ENCODE results near the gene FARP1. TPM values are rescaled to one million over a fixed set of nuclear protein-coding genes. Genes with fewer than 3 reads are reported as not detected.
"Not testable (repeated sequence)": the region's sequence is repeated elsewhere in the genome, so short reads cannot be mapped to it uniquely, and the experiment has no call there.

FARP1 gene
- total and polyA plus RNA-seq, 3 experiments from 2014 or later: 0.16 to 0.27 (median 0.26) TPM

GRCh38 chr13:98363326-98363725 is 220.4 kb downstream of the FARP1 start:
- H3K27ac ChIP-seq (ENCODE audit: low read depth, low read length): no peak overlapping the region
- H3K4me1 ChIP-seq (ENCODE audit: insufficient read depth, low read length): no peaks in the 10 kb centered on the region
- Mint-ChIP-seq H3K4me3 (no peak overlapping the region), H3K27me3 (peaks cover 10 to 27% of the 10 kb centered on the region in 2 donors), H3K9me3 (peaks cover 0 to 3% (median 0%) of the 10 kb centered on the region in 5 donors), H3K4me1 (no peaks in the 10 kb centered on the region), H3K27ac (no peak overlapping the region), H3K36me3 (no peaks in the 10 kb centered on the region)
- H3K27me3 ChIP-seq (ENCODE audit: insufficient read depth, low read length, poor library complexity, severe bottlenecking): no peaks in the 10 kb centered on the region
- no peak for DNase-seq
- ChIA-PET POLR2A (no interaction called here), CTCF (no interaction called here)
- no peaks in the 10 kb centered on the region for H3K9me3 ChIP-seq (ENCODE audit: low read length)
- no peak overlapping the region for H3K4me3 ChIP-seq (ENCODE audit: low read length)
- H3K36me3 ChIP-seq (ENCODE audit: insufficient read depth, low read length): no peaks in the 10 kb centered on the region

- Mint-ChIP-seq H3K9me3 (peaks cover 0 to 3% (median 0%) of the 10 kb centered on the region in 5 donors), H3K36me3 (no peaks in the 10 kb centered on the region), H3K27me3 (peaks cover 7 to 30% of the 10 kb centered on the region in 2 donors), H3K27ac (no peak overlapping the region), H3K4me3 (no peak overlapping the region), H3K4me1 (no peaks in the 10 kb centered on the region)
- Histone ChIP-seq H3K27ac (ENCODE audit: low read depth, low read length) (no peak overlapping the region), H3K9me3 (ENCODE audit: low read length) (no peaks in the 10 kb centered on the region), H3K4me3 (ENCODE audit: low read length) (no peak overlapping the region), H3K36me3 (ENCODE audit: insufficient read depth, low read length) (no peaks in the 10 kb centered on the region), H3K4me1 (ENCODE audit: insufficient read depth, low read length) (no peaks in the 10 kb centered on the region), H3K27me3 (ENCODE audit: insufficient read depth, low read length, poor library complexity, severe bottlenecking) (no peaks in the 10 kb centered on the region)
- POLR2A ChIA-PET: no interaction called here
- CTCF ChIA-PET: no interaction called here
- DNase-seq: no peak
Observed at GRCh38 chr13:98364179-98364578, 221.3 kb downstream of the FARP1 start.

- Mint-ChIP-seq H3K4me1 (no peaks in the 10 kb centered on the region), H3K27me3 (peaks cover 6 to 33% of the 10 kb centered on the region in 2 donors), H3K9me3 (peaks cover 0 to 4% (median 0%) of the 10 kb centered on the region in 5 donors), H3K4me3 (no peak overlapping the region), H3K36me3 (no peaks in the 10 kb centered on the region), H3K27ac (no peak overlapping the region)
- H3K4me3 ChIP-seq (ENCODE audit: low read length): no peak overlapping the region
- no peaks in the 10 kb centered on the region for H3K36me3 ChIP-seq (ENCODE audit: insufficient read depth, low read length)
- POLR2A ChIA-PET: no interaction called here
- no peaks in the 10 kb centered on the region for H3K4me1 ChIP-seq (ENCODE audit: insufficient read depth, low read length)
- DNase-seq: no peak
- H3K27me3 ChIP-seq (ENCODE audit: insufficient read depth, low read length, poor library complexity, severe bottlenecking): no peaks in the 10 kb centered on the region
- CTCF ChIA-PET: no interaction called here
- no peaks in the 10 kb centered on the region for H3K9me3 ChIP-seq (ENCODE audit: low read length)
- no peak overlapping the region for H3K27ac ChIP-seq (ENCODE audit: low read depth, low read length)
Observed at GRCh38 chr13:98364647-98365046, 221.8 kb downstream of the FARP1 start.

- Histone ChIP-seq H3K27ac (ENCODE audit: low read depth, low read length) (no peak overlapping the region), H3K4me3 (ENCODE audit: low read length) (no peak overlapping the region), H3K4me1 (ENCODE audit: insufficient read depth, low read length) (no peaks in the 10 kb centered on the region), H3K9me3 (ENCODE audit: low read length) (no peaks in the 10 kb centered on the region), H3K27me3 (ENCODE audit: insufficient read depth, low read length, poor library complexity, severe bottlenecking) (no peaks in the 10 kb centered on the region), H3K36me3 (ENCODE audit: insufficient read depth, low read length) (no peaks in the 10 kb centered on the region)
- Mint-ChIP-seq H3K4me1 (no peaks in the 10 kb centered on the region), H3K9me3 (peaks cover 0 to 4% (median 0%) of the 10 kb centered on the region in 5 donors), H3K27ac (no peak overlapping the region), H3K27me3 (peaks cover 6 to 39% of the 10 kb centered on the region in 2 donors), H3K36me3 (no peaks in the 10 kb centered on the region), H3K4me3 (no peak overlapping the region)
- POLR2A ChIA-PET: no interaction called here
- no peak for DNase-seq
- CTCF ChIA-PET: no interaction called here
Observed at GRCh38 chr13:98365302-98365701, 222.4 kb downstream of the FARP1 start.

- H3K27ac ChIP-seq (ENCODE audit: low read depth, low read length): no peak overlapping the region
- peaks cover 8 to 41% of the 10 kb centered on the region in 2 donors for H3K27me3 Mint-ChIP-seq
- H3K36me3 ChIP-seq (ENCODE audit: insufficient read depth, low read length): no peaks in the 10 kb centered on the region
- no peaks in the 10 kb centered on the region for H3K36me3 Mint-ChIP-seq
- no peaks in the 10 kb centered on the region for H3K9me3 ChIP-seq (ENCODE audit: low read length)
- H3K4me3 ChIP-seq (ENCODE audit: low read length): no peak overlapping the region
- DNase-seq: no peak
- H3K4me1 ChIP-seq (ENCODE audit: insufficient read depth, low read length): no peaks in the 10 kb centered on the region
- H3K9me3 Mint-ChIP-seq: peaks cover 0 to 4% (median 0%) of the 10 kb centered on the region in 5 donors
- no peak overlapping the region for H3K4me3 Mint-ChIP-seq
- H3K4me1 Mint-ChIP-seq: no peaks in the 10 kb centered on the region
- ChIA-PET POLR2A (no interaction called here), CTCF (no interaction called here)
- H3K27me3 ChIP-seq (ENCODE audit: insufficient read depth, low read length, poor library complexity, severe bottlenecking): no peaks in the 10 kb centered on the region
- no peak overlapping the region for H3K27ac Mint-ChIP-seq
Observed at GRCh38 chr13:98366010-98366409, 223.1 kb downstream of the FARP1 start.

- POLR2A ChIA-PET: no interaction called here
- H3K27ac Mint-ChIP-seq: no peak overlapping the region
- CTCF ChIA-PET: no interaction called here
Observed at GRCh38 chr13:98366443-98366842, 223.5 kb downstream of the FARP1 start.

GRCh38 chr13:98366959-98367358 is 224.1 kb downstream of the FARP1 start:
- no peak overlapping the region for H3K27ac ChIP-seq (ENCODE audit: low read depth, low read length)
- ChIA-PET CTCF (no interaction called here), POLR2A (no interaction called here)
- no peaks in the 10 kb centered on the region for H3K36me3 ChIP-seq (ENCODE audit: insufficient read depth, low read length)
- H3K27me3 ChIP-seq (ENCODE audit: insufficient read depth, low read length, poor library complexity, severe bottlenecking): no peaks in the 10 kb centered on the region
- no peaks in the 10 kb centered on the region for H3K9me3 ChIP-seq (ENCODE audit: low read length)
- DNase-seq: no peak
- Mint-ChIP-seq H3K4me1 (no peaks in the 10 kb centered on the region), H3K36me3 (no peaks in the 10 kb centered on the region), H3K4me3 (no peak overlapping the region), H3K27me3 (peaks cover 12 to 48% of the 10 kb centered on the region in 2 donors), H3K9me3 (peaks cover 0 to 4% (median 0%) of the 10 kb centered on the region in 5 donors), H3K27ac (no peak overlapping the region)
- H3K4me1 ChIP-seq (ENCODE audit: insufficient read depth, low read length): no peaks in the 10 kb centered on the region
- no peak overlapping the region for H3K4me3 ChIP-seq (ENCODE audit: low read length)

More at GRCh38 chr13:98366443-98366842, 223.5 kb downstream of the FARP1 start:
- H3K27me3 ChIP-seq (ENCODE audit: insufficient read depth, low read length, poor library complexity, severe bottlenecking): no peaks in the 10 kb centered on the region
- H3K9me3 ChIP-seq (ENCODE audit: low read length): no peaks in the 10 kb centered on the region
- H3K27me3 Mint-ChIP-seq: peaks cover 12 to 45% of the 10 kb centered on the region in 2 donors
- H3K27ac ChIP-seq (ENCODE audit: low read depth, low read length): no peak overlapping the region
- no peak overlapping the region for H3K4me3 ChIP-seq (ENCODE audit: low read length)
- no peaks in the 10 kb centered on the region for H3K4me1 ChIP-seq (ENCODE audit: insufficient read depth, low read length)
- peaks cover 0 to 4% (median 0%) of the 10 kb centered on the region in 5 donors for H3K9me3 Mint-ChIP-seq
- H3K36me3 ChIP-seq (ENCODE audit: insufficient read depth, low read length): no peaks in the 10 kb centered on the region
- no peak for DNase-seq
- H3K4me1 Mint-ChIP-seq: no peaks in the 10 kb centered on the region
- H3K4me3 Mint-ChIP-seq: no peak overlapping the region
- H3K36me3 Mint-ChIP-seq: no peaks in the 10 kb centered on the region

- H3K36me3 Mint-ChIP-seq: no peaks in the 10 kb centered on the region
- Histone ChIP-seq H3K36me3 (ENCODE audit: insufficient read depth, low read length) (no peaks in the 10 kb centered on the region), H3K4me1 (ENCODE audit: insufficient read depth, low read length) (no peaks in the 10 kb centered on the region), H3K9me3 (ENCODE audit: low read length) (no peaks in the 10 kb centered on the region), H3K27me3 (ENCODE audit: insufficient read depth, low read length, poor library complexity, severe bottlenecking) (no peaks in the 10 kb centered on the region), H3K4me3 (ENCODE audit: low read length) (no peak overlapping the region), H3K27ac (ENCODE audit: low read depth, low read length) (no peak overlapping the region)
- no peak overlapping the region for H3K27ac Mint-ChIP-seq
- peaks cover 7 to 40% of the 10 kb centered on the region in 2 donors for H3K27me3 Mint-ChIP-seq
- no peaks in the 10 kb centered on the region for H3K4me1 Mint-ChIP-seq
- peaks cover 0 to 4% (median 0%) of the 10 kb centered on the region in 5 donors for H3K9me3 Mint-ChIP-seq
- ChIA-PET CTCF (no interaction called here), POLR2A (no interaction called here)
- no peak for DNase-seq
- no peak overlapping the region for H3K4me3 Mint-ChIP-seq
Observed at GRCh38 chr13:98368019-98368418, 225.1 kb downstream of the FARP1 start.

GRCh38 chr13:98369520-98369919 is 226.6 kb downstream of the FARP1 start:
- H3K27ac Mint-ChIP-seq; CTCF ChIA-PET; H3K4me3 Mint-ChIP-seq; DNase-seq; H3K9me3 Mint-ChIP-seq; H3K27ac ChIP-seq (ENCODE audit: low read depth, low read length); H3K4me1 ChIP-seq (ENCODE audit: insufficient read depth, low read length); H3K4me1 Mint-ChIP-seq; H3K36me3 Mint-ChIP-seq; POLR2A ChIA-PET; H3K36me3 ChIP-seq (ENCODE audit: insufficient read depth, low read length); H3K9me3 ChIP-seq (ENCODE audit: low read length); H3K27me3 ChIP-seq (ENCODE audit: insufficient read depth, low read length, poor library complexity, severe bottlenecking); H3K4me3 ChIP-seq (ENCODE audit: low read length): not testable (repeated sequence)
- peaks cover 7 to 32% of the 10 kb centered on the region in 2 donors for H3K27me3 Mint-ChIP-seq

All from CD8-positive, alpha-beta memory T cell (primary cell).